ENCODE results near the gene ALOX15B.

ALOX15B gene, protein sequence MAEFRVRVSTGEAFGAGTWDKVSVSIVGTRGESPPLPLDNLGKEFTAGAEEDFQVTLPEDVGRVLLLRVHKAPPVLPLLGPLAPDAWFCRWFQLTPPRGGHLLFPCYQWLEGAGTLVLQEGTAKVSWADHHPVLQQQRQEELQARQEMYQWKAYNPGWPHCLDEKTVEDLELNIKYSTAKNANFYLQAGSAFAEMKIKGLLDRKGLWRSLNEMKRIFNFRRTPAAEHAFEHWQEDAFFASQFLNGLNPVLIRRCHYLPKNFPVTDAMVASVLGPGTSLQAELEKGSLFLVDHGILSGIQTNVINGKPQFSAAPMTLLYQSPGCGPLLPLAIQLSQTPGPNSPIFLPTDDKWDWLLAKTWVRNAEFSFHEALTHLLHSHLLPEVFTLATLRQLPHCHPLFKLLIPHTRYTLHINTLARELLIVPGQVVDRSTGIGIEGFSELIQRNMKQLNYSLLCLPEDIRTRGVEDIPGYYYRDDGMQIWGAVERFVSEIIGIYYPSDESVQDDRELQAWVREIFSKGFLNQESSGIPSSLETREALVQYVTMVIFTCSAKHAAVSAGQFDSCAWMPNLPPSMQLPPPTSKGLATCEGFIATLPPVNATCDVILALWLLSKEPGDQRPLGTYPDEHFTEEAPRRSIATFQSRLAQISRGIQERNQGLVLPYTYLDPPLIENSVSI

DNA sequence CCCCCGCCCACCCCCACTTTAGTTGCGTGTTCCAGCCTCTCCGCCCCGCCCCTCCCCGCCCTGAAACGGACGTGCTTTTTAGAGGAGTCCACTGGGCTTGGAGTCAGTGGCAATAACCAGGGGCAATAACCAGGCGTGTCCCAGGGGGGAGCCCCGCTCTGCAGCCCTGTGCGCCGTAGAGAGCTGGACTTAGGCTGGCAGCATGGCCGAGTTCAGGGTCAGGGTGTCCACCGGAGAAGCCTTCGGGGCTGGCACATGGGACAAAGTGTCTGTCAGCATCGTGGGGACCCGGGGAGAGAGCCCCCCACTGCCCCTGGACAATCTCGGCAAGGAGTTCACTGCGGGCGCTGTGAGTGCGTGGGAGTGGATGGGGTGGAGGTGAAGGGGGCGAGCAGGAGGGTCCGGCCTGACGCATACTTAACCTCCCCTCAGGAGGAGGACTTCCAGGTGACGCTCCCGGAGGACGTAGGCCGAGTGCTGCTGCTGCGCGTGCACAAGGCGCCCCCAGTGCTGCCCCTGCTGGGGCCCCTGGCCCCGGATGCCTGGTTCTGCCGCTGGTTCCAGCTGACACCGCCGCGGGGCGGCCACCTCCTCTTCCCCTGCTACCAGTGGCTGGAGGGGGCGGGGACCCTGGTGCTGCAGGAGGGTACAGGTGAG lies at the start of gene ALOX15B:
Gene ALOX15B (plus strand): TSS at position 106 of the 657 bp plus-strand sequence. CDS start 97 bp downstream, at position 203.
- DNase-seq, result no peak

DNA sequence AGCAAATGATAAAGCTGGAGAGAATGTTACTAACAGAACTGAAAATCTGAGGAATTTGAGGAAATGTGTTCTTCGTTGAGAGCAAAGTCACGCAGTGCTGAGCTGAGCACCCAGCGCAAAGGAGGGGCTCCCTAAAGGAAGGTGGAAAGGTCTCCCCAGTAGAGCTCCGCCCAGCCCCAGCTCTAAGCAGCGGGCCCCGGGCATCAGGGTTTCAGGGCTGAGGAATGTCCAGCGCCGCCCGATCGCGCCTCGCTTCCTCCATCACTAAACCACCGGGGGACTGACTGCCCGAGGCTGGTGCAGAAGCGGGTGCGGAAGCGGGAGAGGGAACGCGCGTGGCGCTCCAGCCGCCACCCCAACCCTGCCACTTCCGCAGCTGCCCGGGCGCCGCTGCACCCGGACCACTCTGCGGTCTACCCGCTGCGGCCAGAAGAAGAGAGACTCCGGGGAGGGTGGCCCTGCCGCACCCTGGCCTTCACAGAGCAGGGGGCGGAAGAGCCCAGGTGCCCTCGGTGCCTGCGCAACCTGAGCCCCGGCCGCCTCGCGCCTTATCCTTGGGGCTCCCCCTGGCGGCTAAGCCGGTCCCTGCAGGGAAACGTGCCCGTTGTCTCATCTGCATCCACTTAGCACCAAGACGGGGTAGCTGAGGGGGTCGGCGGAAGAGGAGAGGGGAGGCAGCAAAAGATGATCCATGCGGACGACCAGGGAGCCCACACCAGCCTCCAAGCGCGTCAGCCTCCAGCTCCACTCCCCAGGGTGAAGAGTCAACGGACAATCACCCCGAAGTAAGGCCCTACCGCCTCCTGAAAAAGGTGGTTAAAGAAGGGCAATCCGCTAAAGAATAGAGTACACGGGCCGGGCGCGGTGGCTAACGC lies 48.8 kb upstream of the ALOX15B start:
- peak; percentile 98 for DNase-seq

DNA sequence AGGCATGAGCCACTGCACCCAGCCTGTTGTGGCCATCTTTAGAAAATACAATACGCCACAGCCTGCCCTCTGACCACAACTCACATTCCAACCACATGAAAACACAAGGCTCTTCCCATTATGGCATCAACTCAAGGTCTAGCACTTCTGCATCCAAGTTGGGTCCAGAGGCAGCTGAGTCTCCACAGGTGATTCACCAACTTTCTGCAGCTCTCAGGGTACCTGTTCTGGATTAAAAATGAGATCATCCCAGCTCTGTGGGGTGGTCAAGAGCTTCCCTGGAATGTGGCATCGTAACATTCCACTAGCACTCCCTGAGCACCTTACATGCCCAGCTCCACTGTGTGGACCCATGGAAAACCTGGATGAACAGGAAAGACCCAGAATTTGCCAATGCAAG lies 46.3 kb upstream of the ALOX15B start:
- no peak for DNase-seq

DNA sequence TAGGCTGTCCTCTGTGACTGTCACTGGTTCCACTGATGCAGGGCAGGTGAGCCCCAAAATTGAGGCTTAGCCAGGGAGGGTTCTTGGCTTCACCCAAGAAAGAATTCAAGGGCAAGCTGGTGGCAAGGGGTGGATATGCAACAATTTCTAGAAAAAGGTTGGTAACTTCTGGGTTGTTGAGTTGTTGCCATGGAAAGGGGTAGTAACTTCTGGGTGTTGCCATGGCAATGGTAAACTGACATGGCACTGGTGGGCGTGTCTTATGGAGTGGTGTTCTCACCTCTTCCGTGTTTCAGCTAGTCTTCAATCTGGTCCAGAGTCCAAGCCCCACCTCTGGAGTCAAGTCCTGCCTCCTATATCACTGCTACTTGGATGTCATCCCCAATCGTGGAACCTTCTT lies 45.9 kb upstream of the ALOX15B start:
- DNase-seq, result peak; percentile 57

DNA sequence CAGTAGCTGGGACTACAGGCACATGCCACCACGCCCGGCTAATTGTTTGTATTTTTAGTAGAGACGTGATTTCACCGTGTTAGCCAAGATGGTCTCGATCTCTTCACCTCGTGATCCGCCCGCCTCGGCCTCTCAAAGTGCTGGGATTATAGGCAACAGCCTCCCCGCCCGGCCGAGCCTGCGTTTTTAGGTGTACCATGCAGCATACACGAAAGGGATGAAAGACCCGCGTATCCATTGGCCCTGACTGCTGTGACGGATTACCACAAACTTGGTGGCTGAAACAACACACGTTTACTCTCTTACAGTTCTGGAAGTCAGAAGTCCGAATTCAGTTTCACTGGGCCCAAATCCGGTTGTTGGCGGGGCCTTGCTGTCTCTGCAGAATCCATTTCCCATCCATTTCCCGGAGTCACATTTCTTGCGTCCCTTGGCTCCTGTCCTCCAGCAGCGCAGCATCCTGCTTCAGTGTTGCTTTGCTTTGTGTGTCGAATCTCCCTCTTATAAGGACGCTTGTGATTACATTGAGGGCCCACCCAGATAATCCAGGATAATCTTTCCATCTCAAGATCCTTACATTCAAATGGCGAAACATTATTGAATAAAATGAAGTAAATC lies 44.8 kb upstream of the ALOX15B start:
- no peak for DNase-seq

DNA sequence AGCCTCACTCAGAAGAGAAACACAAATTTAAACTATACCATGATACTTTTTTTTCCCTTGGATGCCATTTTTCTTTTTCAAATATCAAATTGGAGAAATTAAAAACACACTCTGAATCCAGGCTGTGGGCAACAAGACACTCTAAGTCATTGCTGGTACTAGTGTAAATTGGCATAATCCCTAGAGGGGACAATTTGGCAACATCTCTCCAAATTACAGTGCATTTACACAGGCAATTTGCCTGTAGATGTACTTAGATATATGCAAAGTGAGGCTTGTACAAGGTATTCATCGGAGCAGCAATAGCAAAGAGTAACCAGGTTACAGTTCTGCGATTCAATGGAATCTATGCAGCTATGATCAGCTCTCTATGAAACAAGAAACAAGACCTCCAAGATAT lies 43.1 kb upstream of the ALOX15B start:
- no peak for DNase-seq

DNA sequence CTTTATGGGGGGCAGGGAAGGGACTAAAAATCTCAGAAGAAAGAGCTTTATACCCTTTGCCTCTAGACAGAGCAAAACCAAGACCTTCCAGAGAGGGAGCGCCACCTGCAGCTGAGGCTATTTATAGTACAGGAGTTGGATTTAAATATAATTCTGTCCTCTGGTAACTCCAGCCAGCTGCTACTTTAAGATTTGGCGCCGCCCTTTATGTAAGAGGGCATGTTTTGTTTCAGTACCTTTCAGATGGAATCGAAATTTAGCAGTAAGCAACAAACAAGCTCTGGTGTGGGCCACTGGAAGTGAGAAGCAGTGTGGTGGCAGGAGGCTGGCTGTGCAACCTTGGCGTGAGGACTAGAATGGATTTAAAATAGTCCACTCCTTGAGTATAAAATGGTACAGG lies 41.7 kb upstream of the ALOX15B start:
- peak; percentile 72 for DNase-seq

DNA sequence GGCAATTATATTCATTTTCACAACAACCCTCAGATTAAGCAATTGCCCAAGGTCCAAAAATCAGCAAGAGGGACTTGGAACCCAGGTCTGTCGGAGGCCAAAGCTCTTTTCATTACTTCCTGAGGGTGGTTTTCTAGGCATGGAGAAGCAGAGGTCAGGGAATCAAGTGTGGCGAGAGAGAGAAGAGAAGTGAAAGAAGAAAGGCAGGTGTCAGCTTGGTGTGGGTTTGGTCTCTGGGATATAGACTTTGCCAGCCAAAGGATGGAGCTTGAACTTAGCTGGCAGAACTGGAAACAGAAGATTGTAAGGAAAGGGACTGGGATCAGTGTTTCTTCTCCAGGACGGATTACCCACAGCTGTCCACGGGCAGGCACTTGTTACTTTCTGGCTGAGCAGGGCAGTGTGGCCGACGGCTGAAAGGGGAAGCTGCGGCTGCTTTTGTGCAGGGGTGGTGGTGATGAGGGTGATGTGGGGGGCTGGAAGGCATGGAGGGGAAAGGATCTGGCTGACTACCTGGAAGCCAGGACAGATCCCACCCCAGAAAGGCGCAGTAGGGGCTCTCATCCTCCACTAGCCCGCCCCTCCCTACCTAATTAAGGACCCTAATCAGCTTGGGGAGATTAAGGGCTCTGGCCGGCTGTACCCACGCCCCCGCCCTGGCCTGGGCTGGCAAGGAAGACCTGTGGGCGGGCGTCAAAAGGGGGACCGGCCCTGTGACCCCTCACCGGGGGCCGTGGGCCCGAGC lies 36.7 kb upstream of the ALOX15B start, which contains the start of gene GUCY2D:
Gene GUCY2D (plus strand): TSS at position 640 of the 745 bp plus-strand sequence. CDS start 433 bp downstream, outside the sequence.
- no peak for DNase-seq

DNA sequence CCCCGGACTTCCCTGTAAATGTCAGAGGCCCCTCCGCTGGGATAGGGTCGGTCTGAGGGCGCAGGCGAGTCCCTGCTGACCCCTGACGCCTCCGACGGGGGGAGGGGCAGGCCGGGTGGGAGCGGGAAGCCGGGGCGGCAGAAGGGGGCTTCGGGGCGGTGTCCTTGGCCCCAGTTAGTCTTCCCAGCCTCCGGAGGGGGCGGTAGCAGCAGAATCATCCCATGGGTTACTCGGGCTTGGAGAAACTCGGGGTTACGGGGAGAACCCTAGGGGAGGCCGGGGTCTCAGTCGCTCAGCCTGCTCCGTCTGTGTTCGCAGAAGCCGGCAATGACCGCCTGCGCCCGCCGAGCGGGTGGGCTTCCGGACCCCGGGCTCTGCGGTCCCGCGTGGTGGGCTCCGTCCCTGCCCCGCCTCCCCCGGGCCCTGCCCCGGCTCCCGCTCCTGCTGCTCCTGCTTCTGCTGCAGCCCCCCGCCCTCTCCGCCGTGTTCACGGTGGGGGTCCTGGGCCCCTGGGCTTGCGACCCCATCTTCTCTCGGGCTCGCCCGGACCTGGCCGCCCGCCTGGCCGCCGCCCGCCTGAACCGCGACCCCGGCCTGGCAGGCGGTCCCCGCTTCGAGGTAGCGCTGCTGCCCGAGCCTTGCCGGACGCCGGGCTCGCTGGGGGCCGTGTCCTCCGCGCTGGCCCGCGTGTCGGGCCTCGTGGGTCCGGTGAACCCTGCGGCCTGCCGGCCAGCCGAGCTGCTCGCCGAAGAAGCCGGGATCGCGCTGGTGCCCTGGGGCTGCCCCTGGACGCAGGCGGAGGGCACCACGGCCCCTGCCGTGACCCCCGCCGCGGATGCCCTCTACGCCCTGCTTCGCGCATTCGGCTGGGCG lies 35.9 kb upstream of the ALOX15B start:
- DNase-seq, result no peak

DNA sequence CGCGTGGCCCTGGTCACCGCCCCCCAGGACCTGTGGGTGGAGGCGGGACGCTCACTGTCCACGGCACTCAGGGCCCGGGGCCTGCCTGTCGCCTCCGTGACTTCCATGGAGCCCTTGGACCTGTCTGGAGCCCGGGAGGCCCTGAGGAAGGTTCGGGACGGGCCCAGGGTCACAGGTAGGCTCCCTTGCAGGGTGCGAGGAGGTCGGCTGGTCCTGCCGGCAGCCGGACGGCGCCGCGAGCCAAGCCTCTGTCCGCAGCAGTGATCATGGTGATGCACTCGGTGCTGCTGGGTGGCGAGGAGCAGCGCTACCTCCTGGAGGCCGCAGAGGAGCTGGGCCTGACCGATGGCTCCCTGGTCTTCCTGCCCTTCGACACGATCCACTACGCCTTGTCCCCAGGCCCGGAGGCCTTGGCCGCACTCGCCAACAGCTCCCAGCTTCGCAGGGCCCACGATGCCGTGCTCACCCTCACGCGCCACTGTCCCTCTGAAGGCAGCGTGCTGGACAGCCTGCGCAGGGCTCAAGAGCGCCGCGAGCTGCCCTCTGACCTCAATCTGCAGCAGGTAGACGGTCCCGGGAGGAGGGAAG lies 35.2 kb upstream of the ALOX15B start:
- no peak for DNase-seq

DNA sequence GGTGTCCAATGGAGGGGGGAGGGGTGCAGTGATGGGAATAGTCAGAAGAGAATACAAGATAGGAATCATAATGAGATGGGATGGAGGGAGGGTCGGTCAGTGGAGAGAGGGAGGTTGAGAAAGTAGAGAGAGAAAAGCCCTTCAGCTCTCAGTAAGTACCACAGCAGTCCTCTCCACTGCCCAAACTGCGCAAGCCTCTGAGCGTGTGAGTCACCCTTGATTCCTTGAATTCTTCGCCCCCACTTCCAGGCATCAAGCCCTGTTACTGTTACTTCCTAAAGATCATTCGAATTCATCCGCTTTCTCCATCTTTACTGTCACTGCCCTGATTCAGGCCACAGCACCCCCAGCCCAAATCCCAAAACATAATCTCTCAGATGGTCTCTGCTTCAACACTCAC lies 34.0 kb upstream of the ALOX15B start:
- DNase-seq, result no peak

DNA sequence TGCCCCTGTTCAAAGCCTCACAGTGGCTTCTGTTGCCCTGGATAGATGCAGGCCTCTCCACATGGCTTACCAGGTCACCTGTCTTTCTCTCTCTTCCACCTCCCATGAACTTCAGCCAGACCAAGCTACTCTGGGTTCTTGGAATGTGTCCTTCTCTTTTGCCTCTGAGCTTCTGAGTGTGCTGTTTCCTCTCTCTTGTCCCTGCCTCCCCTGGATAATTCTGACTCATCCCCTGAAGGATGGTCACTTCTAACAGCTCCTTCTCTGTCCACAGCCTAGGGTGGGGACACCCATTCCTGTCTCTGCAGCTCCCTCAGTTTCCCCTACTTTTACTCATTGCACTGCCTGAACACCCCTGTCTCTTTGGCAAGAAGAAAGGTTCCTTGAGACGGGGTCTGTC lies 33.5 kb upstream of the ALOX15B start:
- DNase-seq, result no peak

DNA sequence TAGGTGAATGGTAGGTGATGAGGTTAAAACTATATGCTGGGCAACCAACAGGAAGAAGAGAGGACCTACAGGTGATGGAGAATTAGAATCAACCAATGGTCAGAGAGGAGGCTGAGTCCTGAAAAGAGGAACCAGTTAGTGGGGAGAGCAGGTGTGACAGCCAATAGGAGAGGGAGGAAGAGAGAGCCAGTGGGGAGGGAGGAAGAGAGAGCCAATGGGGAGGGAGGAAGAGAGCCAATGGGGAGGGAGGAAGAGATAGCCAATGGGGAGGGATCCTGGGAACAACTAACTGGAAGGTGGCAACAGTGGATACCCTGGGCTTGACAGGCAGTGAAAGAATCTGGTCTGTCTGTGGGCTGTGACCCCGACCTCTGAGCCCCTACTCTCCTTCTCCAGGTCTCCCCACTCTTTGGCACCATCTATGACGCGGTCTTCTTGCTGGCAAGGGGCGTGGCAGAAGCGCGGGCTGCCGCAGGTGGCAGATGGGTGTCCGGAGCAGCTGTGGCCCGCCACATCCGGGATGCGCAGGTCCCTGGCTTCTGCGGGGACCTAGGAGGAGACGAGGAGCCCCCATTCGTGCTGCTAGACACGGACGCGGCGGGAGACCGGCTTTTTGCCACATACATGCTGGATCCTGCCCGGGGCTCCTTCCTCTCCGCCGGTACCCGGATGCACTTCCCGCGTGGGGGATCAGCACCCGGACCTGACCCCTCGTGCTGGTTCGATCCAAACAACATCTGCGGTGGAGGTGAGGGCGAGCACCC lies 32.7 kb upstream of the ALOX15B start:
- no peak for DNase-seq

DNA sequence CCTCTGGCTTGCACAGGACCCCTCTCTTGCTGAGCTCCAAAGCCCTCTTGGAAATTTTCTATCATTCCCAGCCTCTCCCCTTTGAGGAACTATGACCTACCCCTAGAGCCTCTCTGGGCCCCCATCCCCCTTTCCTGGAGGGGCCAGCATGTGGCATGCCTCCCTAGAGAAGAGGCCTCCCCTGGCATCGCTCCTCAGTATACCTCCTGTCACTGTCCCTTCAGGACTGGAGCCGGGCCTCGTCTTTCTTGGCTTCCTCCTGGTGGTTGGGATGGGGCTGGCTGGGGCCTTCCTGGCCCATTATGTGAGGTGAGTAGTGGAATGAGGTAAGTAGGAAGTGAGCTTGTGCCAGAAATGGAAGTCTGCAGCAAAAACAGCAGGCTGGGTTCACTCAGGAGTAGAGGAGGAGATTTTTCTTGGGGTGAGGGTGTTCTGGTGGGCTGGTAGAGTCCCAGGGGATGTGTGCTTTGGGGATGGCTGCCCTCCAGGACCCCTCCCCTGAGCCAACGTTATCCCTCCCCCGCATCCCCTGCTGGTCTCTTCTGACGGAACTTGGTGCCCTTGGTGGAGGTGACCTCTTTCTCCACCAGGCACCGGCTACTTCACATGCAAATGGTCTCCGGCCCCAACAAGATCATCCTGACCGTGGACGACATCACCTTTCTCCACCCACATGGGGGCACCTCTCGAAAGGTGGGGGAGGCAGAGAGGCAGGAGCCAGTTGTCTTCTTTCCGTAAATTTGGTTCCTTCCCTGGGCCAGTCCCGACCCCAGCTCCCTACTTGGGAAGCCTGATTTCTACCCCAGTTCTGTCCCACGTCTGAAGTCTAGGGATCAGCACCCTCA lies 31.8 kb upstream of the ALOX15B start:
- DNase-seq, result no peak

DNA sequence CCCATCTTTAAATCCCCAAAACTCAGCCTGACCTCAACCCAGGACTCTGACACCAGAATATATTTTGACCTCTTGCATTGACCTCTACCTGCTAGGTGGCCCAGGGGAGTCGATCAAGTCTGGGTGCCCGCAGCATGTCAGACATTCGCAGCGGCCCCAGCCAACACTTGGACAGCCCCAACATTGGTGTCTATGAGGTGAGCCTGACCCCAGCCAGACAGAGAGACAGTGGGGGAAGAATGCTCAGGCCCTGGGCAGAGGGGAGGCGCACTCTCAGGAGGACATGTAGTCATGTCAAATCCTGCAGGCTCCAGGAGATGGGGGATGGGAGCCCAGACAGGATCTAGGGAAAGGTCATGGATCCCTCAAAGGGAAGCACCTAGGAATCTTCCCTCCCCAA lies 31.0 kb upstream of the ALOX15B start:
- DNase-seq, result no peak

DNA sequence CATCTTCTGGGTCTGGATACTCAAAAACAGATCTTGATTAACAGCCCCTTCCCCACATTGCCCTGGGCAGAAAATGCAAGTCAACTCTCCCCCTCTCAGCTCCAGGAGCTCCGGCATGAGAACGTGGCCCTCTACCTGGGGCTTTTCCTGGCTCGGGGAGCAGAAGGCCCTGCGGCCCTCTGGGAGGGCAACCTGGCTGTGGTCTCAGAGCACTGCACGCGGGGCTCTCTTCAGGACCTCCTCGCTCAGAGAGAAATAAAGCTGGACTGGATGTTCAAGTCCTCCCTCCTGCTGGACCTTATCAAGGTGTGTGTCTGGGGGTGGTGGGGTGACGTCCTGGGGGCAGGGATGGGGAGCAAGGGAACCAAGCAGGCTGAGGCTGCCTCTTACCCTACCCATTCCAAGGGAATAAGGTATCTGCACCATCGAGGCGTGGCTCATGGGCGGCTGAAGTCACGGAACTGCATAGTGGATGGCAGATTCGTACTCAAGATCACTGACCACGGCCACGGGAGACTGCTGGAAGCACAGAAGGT lies 26.7 kb upstream of the ALOX15B start:
- DNase-seq, result no peak

DNA sequence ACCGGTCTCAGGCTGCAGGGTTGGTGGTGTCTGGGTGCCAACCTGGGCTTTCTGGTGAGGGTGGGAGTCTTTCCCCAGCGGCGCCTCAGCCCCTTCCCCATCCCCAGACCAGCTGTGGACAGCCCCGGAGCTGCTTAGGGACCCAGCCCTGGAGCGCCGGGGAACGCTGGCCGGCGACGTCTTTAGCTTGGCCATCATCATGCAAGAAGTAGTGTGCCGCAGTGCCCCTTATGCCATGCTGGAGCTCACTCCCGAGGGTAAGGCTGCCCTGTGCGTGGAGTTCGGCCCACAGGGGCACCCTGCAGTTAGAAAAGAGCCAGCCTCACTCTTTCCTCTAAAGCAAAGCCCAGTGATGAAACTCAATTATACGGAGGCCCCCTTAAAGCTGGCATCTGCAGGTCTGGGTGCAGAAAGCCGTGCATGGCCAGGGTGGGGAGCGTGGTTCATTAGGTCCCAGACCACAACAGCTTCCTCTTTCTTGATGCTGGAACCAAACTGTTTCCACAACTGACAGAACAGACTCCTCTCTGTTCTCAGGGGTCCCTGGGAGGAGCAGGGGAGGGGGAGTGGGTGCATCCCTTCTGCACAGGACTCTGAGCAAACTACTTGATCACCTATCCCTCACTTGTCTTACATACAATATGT lies 25.7 kb upstream of the ALOX15B start:
- DNase-seq, result no peak
